H1 (cell line): ENCODE measurements around the gene SLC25A48. TPM values are rescaled to one million over a fixed set of nuclear protein-coding genes. Genes with fewer than 3 reads are reported as not detected.

ENCODE experiments used
- CTCF ChIA-PET: fragments of 300-600 bp; sonication (Branson Sonifier 250); formaldehyde crosslinking; loops from one replicate; lab custom pipeline; 2021; ENCODE audit not compliant: partially characterized antibody; lab: Charles Lee
- POLR2A ChIA-PET: fragments of 300-600 bp; sonication (Branson Sonifier 250); formaldehyde crosslinking; loops from one replicate; lab custom pipeline; 2021; ENCODE audit warnings: inconsistent platforms; ENCODE audit not compliant: partially characterized antibody; lab: Charles Lee
- DNase-seq, 2 experiments: peaks; one replicate each; pipeline versions ENCODE4 v3.0.0 to v3.0.0-alpha.2; 2010 to 2022; ENCODE audit warnings: low spot score in 2 of 2, low read depth in 1 of 2, mixed read lengths in 1 of 2
- FAIRE-seq: peaks from 2 replicates; lab custom pipeline; 2011; peaks lifted over from hg19 to GRCh38; lab: Jason Lieb, UNC
- H2AFZ ChIP-seq: 2 replicates; pipeline ENCODE4 v1.8.1; 2012; ENCODE audit warnings: low read length, inconsistent platforms
- H2AK5ac ChIP-seq: 2 replicates; pipeline ENCODE4 v1.6.1; 2013; ENCODE audit warnings: low read depth, low read length
- H2BK120ac ChIP-seq: replicated peaks from 2 replicates; pipeline ENCODE3; 2013; ENCODE audit warnings: low read depth, low read length, inconsistent platforms
- H2BK12ac ChIP-seq: 2 replicates; pipeline ENCODE4 v1.6.1; 2013; ENCODE audit warnings: low read depth, low read length
- H2BK15ac ChIP-seq: 2 replicates; pipeline ENCODE4 v1.6.1; 2013; ENCODE audit warnings: low read length
- H2BK20ac ChIP-seq: 2 replicates; pipeline ENCODE4 v1.6.1; 2013; ENCODE audit warnings: low read length
- H2BK5ac ChIP-seq: 2 replicates; pipeline ENCODE4 v1.6.1; 2013; ENCODE audit warnings: low read depth, low read length
- H3K14ac ChIP-seq: 2 replicates; pipeline ENCODE4 v1.6.1; 2013; ENCODE audit warnings: inconsistent platforms; ENCODE audit not compliant: insufficient read length
- H3K18ac ChIP-seq: 2 replicates; pipeline ENCODE4 v1.6.1; 2013; ENCODE audit warnings: low read length; ENCODE audit errors: extremely low read depth
- H3K23ac ChIP-seq: 2 replicates; pipeline ENCODE4 v1.6.1; 2013; ENCODE audit warnings: inconsistent platforms; ENCODE audit not compliant: insufficient read length
- H3K23me2 ChIP-seq: 2 replicates; pipeline ENCODE4 v1.6.1; 2013; ENCODE audit warnings: low read depth, low read length
- H3K27ac ChIP-seq: 2 replicates; pipeline ENCODE4 v1.6.1; 2011; ENCODE audit warnings: low read depth, low read length, inconsistent platforms
- H3K27me3 ChIP-seq, 4 experiments: replicated peaks in 1 of 4; 1 replicate in 1 of 4; 2 replicates in 3 of 4; pipeline versions ENCODE4 v1.6.1 to v1.8.1; 2011 to 2013; ENCODE audit warnings: low read length in 3 of 4, mild to moderate bottlenecking in 3 of 4, inconsistent platforms in 2 of 4, mixed read lengths in 2 of 4, moderate library complexity in 1 of 4; ENCODE audit not compliant: control insufficient read depth in 3 of 4, insufficient read depth in 3 of 4; ENCODE audit errors: extremely low read depth in 1 of 4
- H3K36me3 ChIP-seq, 4 experiments: 2 replicates each; pipeline versions ENCODE4 v1.6.1 to v1.8.1; 2011 to 2013; ENCODE audit warnings: mild to moderate bottlenecking in 4 of 4, low read length in 3 of 4, moderate library complexity in 2 of 4, control low read depth in 1 of 4, inconsistent platforms in 1 of 4; ENCODE audit not compliant: insufficient read depth in 4 of 4, control insufficient read depth in 2 of 4
- H3K4ac ChIP-seq: replicated peaks from 2 replicates; pipeline ENCODE3; 2013; ENCODE audit warnings: low read length, low read depth, mixed read lengths, inconsistent platforms; ENCODE audit not compliant: insufficient read length
- H3K4me1 ChIP-seq, 4 experiments: replicated peaks in 1 of 4; 1 replicate in 1 of 4; 2 replicates in 3 of 4; pipeline versions ENCODE4 v1.6.1 to v1.8.1; 2011 to 2013; ENCODE audit warnings: low read length in 3 of 4, inconsistent platforms in 2 of 4, mixed read lengths in 1 of 4; ENCODE audit not compliant: insufficient read depth in 4 of 4, control insufficient read depth in 3 of 4
- H3K4me2 ChIP-seq, 2 experiments: 2 replicates each; pipeline versions ENCODE4 v1.6.1 to v1.8.1; 2011 to 2013; ENCODE audit warnings: low read depth in 2 of 2, low read length in 2 of 2, control low read depth in 1 of 2, inconsistent platforms in 1 of 2, mild to moderate bottlenecking in 1 of 2; ENCODE audit not compliant: insufficient read depth in 1 of 2
- H3K4me3 ChIP-seq, 4 experiments: fragments of 200-600, 300-600 bp in 1 of 4; sonication (generic), shearing (Covaris generic), sonication (Bioruptor Twin) in 1 of 4; 2 replicates each; pipeline versions ENCODE4 v1.5.1 to v1.8.1; 2011 to 2016; ENCODE audit warnings: low read length in 4 of 4, low read depth in 3 of 4, control low read depth in 2 of 4, inconsistent platforms in 2 of 4, mild to moderate bottlenecking in 2 of 4, mixed read lengths in 1 of 4, moderate library complexity in 1 of 4; ENCODE audit not compliant: insufficient read depth in 2 of 4; ENCODE audit errors: extremely low read depth in 1 of 4
- H3K56ac ChIP-seq: replicated peaks from 2 replicates; pipeline ENCODE3; 2013; ENCODE audit warnings: low read depth, mild to moderate bottlenecking, mixed read lengths, low read length, inconsistent platforms; ENCODE audit not compliant: insufficient read length
- H3K79me1 ChIP-seq: 2 replicates; pipeline ENCODE4 v1.6.1; 2013; ENCODE audit warnings: low read depth, low read length, control low read depth
- H3K79me2 ChIP-seq, 2 experiments: 2 replicates each; pipeline versions ENCODE4 v1.6.1 to v1.8.1; 2012 to 2013; ENCODE audit warnings: low read length in 2 of 2, mild to moderate bottlenecking in 2 of 2, inconsistent platforms in 1 of 2; ENCODE audit not compliant: insufficient read depth in 2 of 2, control insufficient read depth in 1 of 2
- H3K9ac ChIP-seq, 4 experiments: replicated peaks in 1 of 4; 1 replicate in 1 of 4; 2 replicates in 3 of 4; pipeline versions ENCODE4 v1.6.1 to v1.8.1; 2011 to 2013; ENCODE audit warnings: low read depth in 3 of 4, low read length in 3 of 4, control low read depth in 2 of 4, mild to moderate bottlenecking in 2 of 4, moderate library complexity in 2 of 4, inconsistent platforms in 1 of 4; ENCODE audit errors: extremely low read depth in 1 of 4
- H3K9me3 ChIP-seq, 2 experiments: 2 replicates each; pipeline versions ENCODE4 v1.6.1 to v1.8.1; 2012 to 2013; ENCODE audit warnings: mild to moderate bottlenecking in 2 of 2, moderate library complexity in 2 of 2, control low read depth in 1 of 2, inconsistent platforms in 1 of 2, low read depth in 1 of 2, low read length in 1 of 2, mixed read lengths in 1 of 2; ENCODE audit not compliant: insufficient read depth in 2 of 2
- H4K20me1 ChIP-seq, 2 experiments: replicated peaks in 1 of 2; 2 replicates each; pipeline versions ENCODE3 to v1.8.1; 2011 to 2013; ENCODE audit warnings: inconsistent platforms in 2 of 2, low read length in 2 of 2, mild to moderate bottlenecking in 1 of 2; ENCODE audit not compliant: insufficient read depth in 2 of 2, control insufficient read depth in 1 of 2
- H4K5ac ChIP-seq: 2 replicates; pipeline ENCODE4 v1.6.1; 2013; ENCODE audit warnings: low read length, low read depth, mixed read lengths, inconsistent platforms; ENCODE audit not compliant: insufficient read length
- H4K8ac ChIP-seq: 2 replicates; pipeline ENCODE4 v1.8.0; 2013; ENCODE audit warnings: mild to moderate bottlenecking, moderate library complexity, low read length, inconsistent platforms; ENCODE audit not compliant: insufficient read depth; ENCODE audit errors: extremely low read depth
- H4K91ac ChIP-seq: replicated peaks from 2 replicates; pipeline ENCODE3; 2013; ENCODE audit warnings: low read length, mixed read lengths, inconsistent platforms; ENCODE audit not compliant: insufficient read length
- ATF2 ChIP-seq: IDR thresholded peaks from 2 replicates; pipeline ENCODE4 v1.6.1; 2012; ENCODE audit warnings: low read length, inconsistent platforms
- BACH1 ChIP-seq: IDR thresholded peaks from 2 replicates; pipeline ENCODE4 v1.6.1; 2012; ENCODE audit warnings: low read length, improper control_type of control experiment
- JUND ChIP-seq: IDR thresholded peaks from 2 replicates; pipeline ENCODE4 v1.6.1; 2011; ENCODE audit warnings: mild to moderate bottlenecking, improper control_type of control experiment, low read length
- NRF1 ChIP-seq: IDR thresholded peaks from 2 replicates; pipeline ENCODE4 v1.6.1; 2011; ENCODE audit warnings: mild to moderate bottlenecking, low read depth, low read length, improper control_type of control experiment
- POLR2A ChIP-seq, 2 experiments: IDR thresholded peaks; 1 replicate in 1 of 2; 2 replicates in 1 of 2; pipeline ENCODE4 v1.6.1; 2011; ENCODE audit warnings: low read depth in 2 of 2, low read length in 2 of 2, mild to moderate bottlenecking in 2 of 2; ENCODE audit errors: control extremely low read depth in 1 of 2
- RAD21 ChIP-seq, 2 experiments: IDR thresholded peaks in 1 of 2; conservative IDR thresholded peaks in 1 of 2; 2 replicates each; pipeline ENCODE4 v1.6.1; 2011; ENCODE audit warnings: low read depth in 2 of 2, low read length in 2 of 2, improper control_type of control experiment in 1 of 2, inconsistent platforms in 1 of 2, mild to moderate bottlenecking in 1 of 2, moderate library complexity in 1 of 2
- SIRT6 ChIP-seq: IDR thresholded peaks from one replicate; pipeline ENCODE4 v1.7.1; 2012; ENCODE audit warnings: low read length, inconsistent platforms
- SIX5 ChIP-seq: IDR thresholded peaks from 2 replicates; pipeline ENCODE4 v1.6.1; 2011; ENCODE audit warnings: mild to moderate bottlenecking, low read depth, low read length
- SP1 ChIP-seq: IDR thresholded peaks from 2 replicates; pipeline ENCODE4 v1.6.1; 2011; ENCODE audit warnings: low read depth, low read length
- SP4 ChIP-seq: IDR thresholded peaks from 2 replicates; pipeline ENCODE4 v1.6.1; 2012; ENCODE audit warnings: low read length, inconsistent platforms
- WGBS, 2 experiments: shearing (Covaris generic) in 1 of 2; methylation state at CpG; one replicate each; pipeline versions ENCODE4 v1.1.6 to v1.1.7; 2013 to 2015; ENCODE audit warnings: low lambda C conversion rate in 2 of 2, mixed read lengths in 2 of 2, inconsistent platforms in 1 of 2, low coverage in 1 of 2, missing lambda C conversion rate in 1 of 2; ENCODE audit not compliant: insufficient replicate concordance in 2 of 2, insufficient coverage in 1 of 2, insufficient read length in 1 of 2; ENCODE audit errors: extremely low coverage in 1 of 2, missing lambda C conversion rate in 1 of 2; 5-methylcytosine and 5-hydroxymethylcytosine counted together
- polyA plus RNA-seq, 7 experiments: library from polyadenylated mRNA; depleted of rRNA in 3 of 7; stranded (reverse) in 5 of 7; unstranded in 2 of 7; fragments of >200 nt in 5 of 7; fragments of 200-250 nt in 2 of 7; gene quantifications; 1 replicate in 5 of 7; 2 replicates in 1 of 7; 4 replicates in 1 of 7; pipeline versions ENCODE4 v1.2.1 to v1.2.3, GENCODE V29; 2011 to 2013; ENCODE audit warnings: missing spikeins in 2 of 7, mixed read lengths in 2 of 7
- total RNA-seq: library from RNA; stranded (reverse); fragmentation: NEBNext Ultra II Directional; extraction: Animal tissue kit (Norgen Biotek cat#: 25700); gene quantifications from 2 replicates; pipeline ENCODE4 v1.2.1, GENCODE V29; 2021

Gene SLC25A48
- total and polyA plus RNA-seq, 2 of the 8 experiments (the other 6 are each of a cell fraction or from before 2014, with no cell fraction given), result 1.3 to 1.8 TPM

- FAIRE-seq (no peak), DNase-seq (no peak)
- no peaks in the 10 kb centered on the region for H3K79me2 ChIP-seq
- no peaks in the 10 kb centered on the region for H4K20me1 ChIP-seq
- H2BK15ac ChIP-seq, result no peak overlapping the region
- H2BK20ac ChIP-seq, result no peak overlapping the region
- ChIA-PET POLR2A (no interaction called here), CTCF (interaction anchor here (0.8 to 3.2 kb wide), 6 partner anchors 8 to 274 kb away, joined by 3 to 18 read pairs (median 4); no protein-coding TSS in a partner anchor)
- 0 out of 2 replicates have a peak overlapping the region, but pooled peaks have one; percentile 20 for H4K8ac ChIP-seq
- H3K14ac ChIP-seq, result no peak overlapping the region
- H3K56ac ChIP-seq, result no peak overlapping the region
- H2BK12ac ChIP-seq, result no peak overlapping the region
- H3K36me3 ChIP-seq, result no peaks in the 10 kb centered on the region
- TF ChIP-seq POLR2A (IDR thresholded peaks at IDR 0.05; ENCODE audit: control extremely low read depth in 1 of 2, low read depth in 2 of 2, low read length in 2 of 2) (no peak), BACH1 (no peak), SIRT6 (no peak), ATF2 (no peak), SIX5 (no peak), SP4 (no peak), RAD21 (IDR thresholded peaks at IDR 0.05 in 1 of 2, conservative IDR thresholded peaks at IDR 0.05 in 1 of 2; ENCODE audit: low read depth in 2 of 2, low read length in 2 of 2) (no peak), SP1 (no peak), JUND (no peak), NRF1 (no peak)
- TF ChIP-seq, all 59 proteins: peak for 0
- H4K5ac ChIP-seq, result no peak overlapping the region
- H2AK5ac ChIP-seq, result no peak overlapping the region
- no peak overlapping the region for H2BK5ac ChIP-seq
- H4K91ac ChIP-seq, result no peak overlapping the region
- H3K9ac ChIP-seq, result no peak overlapping the region
- no peak overlapping the region for H3K4me2 ChIP-seq
- no peaks in the 10 kb centered on the region; the same call in 1 of the 2 replicates for H3K23me2 ChIP-seq
- no peak overlapping the region for H3K4me3 ChIP-seq
- H3K23ac ChIP-seq, result no peak overlapping the region
- H3K9me3 ChIP-seq, result no peaks in the 10 kb centered on the region
- 97% methylated on average over 7 of the region's 8 CpGs; no CpG with 5 or more reads in 1 of the 2 experiments for WGBS, 2 experiments
- no peaks in the 10 kb centered on the region for H3K4me1 ChIP-seq
- no peak overlapping the region for H3K4ac ChIP-seq
- no peak overlapping the region for H2AFZ ChIP-seq
- no peaks in the 10 kb centered on the region for H3K79me1 ChIP-seq
- no peaks in the 10 kb centered on the region for H3K27me3 ChIP-seq
- no peak overlapping the region for H2BK120ac ChIP-seq
- H3K18ac ChIP-seq, result no peak overlapping the region
- no peak overlapping the region for H3K27ac ChIP-seq
These were observed 59.8 kb downstream of the SLC25A48 start for GRCh38 chr5:135894276-135894675.
